B cell (primary cell): ENCODE results near the gene SEMA6C. TPM values are rescaled to one million over a fixed set of nuclear protein-coding genes. Genes with fewer than 3 reads are reported as not detected.

Experiments used
- ATAC-seq: fragments of 200-7000 bp; cut with Tn5 transposase; one replicate; pipeline ENCODE4 v1.10.0; 2021; ENCODE audit warnings: low read depth, mild to moderate bottlenecking, moderate number of reproducible peaks, moderate library complexity
- CTCF ChIA-PET: fragments of 350-600 bp; sonication (Branson Sonifier 250); formaldehyde crosslinking; loops from one replicate; lab custom pipeline; 2021; ENCODE audit warnings: antibody characterized with exemption, inconsistent platforms; lab: Charles Lee
- POLR2A ChIA-PET: fragments of 350-600 bp; sonication (Branson Sonifier 250); formaldehyde crosslinking; loops from one replicate; lab custom pipeline; 2021; ENCODE audit warnings: antibody characterized with exemption; lab: Charles Lee
- DNase-seq: peaks from one replicate; pipeline ENCODE4 v3.0.0; 2013
- H2AFZ ChIP-seq: 2 replicates; pipeline ENCODE4 v1.6.1; 2012; ENCODE audit warnings: mild to moderate bottlenecking, low read depth, low read length; ENCODE audit not compliant: insufficient read depth, poor library complexity, severe bottlenecking
- H3K27ac ChIP-seq, 2 donors: 1 replicate in 1 of 2; 2 replicates in 1 of 2; pipeline ENCODE4 v1.5.1; 2012 to 2013; ENCODE audit warnings: low read length in 2 of 2, mild to moderate bottlenecking in 2 of 2, moderate library complexity in 1 of 2
- H3K27me3 ChIP-seq, 4 experiments: fragments of 200-600 bp in 1 of 4; sonication (generic) in 1 of 4; replicated peaks in 1 of 4; 1 replicate in 2 of 4; 2 replicates in 2 of 4; pipeline versions ENCODE4 v1.6.1 to v1.7.0; 2013 to 2016; ENCODE audit warnings: low read length in 3 of 4, mild to moderate bottlenecking in 2 of 4, mixed read lengths in 1 of 4, moderate library complexity in 1 of 4; ENCODE audit not compliant: insufficient read depth in 4 of 4, control insufficient read depth in 3 of 4; ENCODE audit errors: control extremely low read depth in 1 of 4
- H3K36me3 ChIP-seq, 2 experiments: replicated peaks in 1 of 2; 1 replicate in 1 of 2; 2 replicates in 1 of 2; pipeline versions ENCODE4 v1.6.1 to v1.7.1; 2013; ENCODE audit warnings: low read length in 1 of 2; ENCODE audit not compliant: insufficient read depth in 2 of 2, control insufficient read depth in 1 of 2; ENCODE audit errors: control extremely low read depth in 1 of 2, extremely low read depth in 1 of 2
- H3K4me1 ChIP-seq, 2 donors: fragments of 200-600 bp in 1 of 2; sonication (generic) in 1 of 2; 1 replicate in 1 of 2; 2 replicates in 1 of 2; pipeline versions ENCODE4 v1.5.1 to v1.6.1; 2013 to 2017; ENCODE audit warnings: low read length in 2 of 2; ENCODE audit not compliant: control insufficient read depth in 2 of 2, insufficient read depth in 2 of 2
- H3K4me2 ChIP-seq: replicated peaks from 2 replicates; pipeline ENCODE3; 2012; ENCODE audit warnings: mild to moderate bottlenecking, low read depth, low read length; ENCODE audit not compliant: poor library complexity, severe bottlenecking
- H3K4me3 ChIP-seq, 5 experiments: fragments of 200-600 bp in 1 of 5; sonication (generic) in 1 of 5; 1 replicate in 3 of 5; 2 replicates in 2 of 5; pipeline versions ENCODE4 v1.5.1 to v1.7.0; 2011 to 2016; ENCODE audit warnings: low read length in 4 of 5, mild to moderate bottlenecking in 4 of 5, low read depth in 2 of 5, control low read depth in 1 of 5, moderate library complexity in 1 of 5; ENCODE audit not compliant: insufficient read depth in 1 of 5; ENCODE audit errors: control extremely low read depth in 1 of 5, extremely low read depth in 1 of 5
- H3K79me2 ChIP-seq: fragments of 200-600 bp; sonication (generic); one replicate; pipeline ENCODE4 v1.6.0; 2016; ENCODE audit warnings: low read length; ENCODE audit not compliant: control insufficient read depth, insufficient read depth
- H3K9ac ChIP-seq: fragments of 200-600 bp; sonication (generic); 2 replicates; pipeline ENCODE4 v1.6.1; 2017; ENCODE audit warnings: mild to moderate bottlenecking, low read length, moderate library complexity
- H3K9me3 ChIP-seq, 3 donors: one replicate each; pipeline versions ENCODE4 v1.6.1 to v1.7.1; 2013; ENCODE audit warnings: low read length in 2 of 3; ENCODE audit not compliant: control insufficient read depth in 2 of 3, insufficient read depth in 1 of 3; ENCODE audit errors: control extremely low read depth in 1 of 3
- H4K20me1 ChIP-seq: 2 replicates; pipeline ENCODE4 v1.6.0; 2012; ENCODE audit warnings: mild to moderate bottlenecking, low read length; ENCODE audit not compliant: insufficient read depth, control insufficient read depth, poor library complexity, severe bottlenecking
- H3K27ac Mint-ChIP-seq: one replicate; pipeline ENCODE4 v1.8.0; 2021; ENCODE audit warnings: mixed read lengths
- H3K27me3 Mint-ChIP-seq: one replicate; pipeline ENCODE4 v1.8.0; 2021; ENCODE audit warnings: mixed read lengths
- H3K4me1 Mint-ChIP-seq: one replicate; pipeline ENCODE4 v1.8.0; 2021; ENCODE audit warnings: mixed read lengths
- H3K4me3 Mint-ChIP-seq: one replicate; pipeline ENCODE4 v1.8.0; 2021; ENCODE audit warnings: mixed read lengths
- H3K9me3 Mint-ChIP-seq: one replicate; pipeline ENCODE4 v1.8.0; 2022; ENCODE audit warnings: mixed read lengths; ENCODE audit not compliant: insufficient read depth
- EZH2 ChIP-seq: IDR thresholded peaks from 2 replicates; pipeline ENCODE4 v1.6.1; 2012; ENCODE audit warnings: borderline replicate concordance, low read depth, mild to moderate bottlenecking, moderate library complexity, low read length; ENCODE audit not compliant: insufficient read depth, poor library complexity, severe bottlenecking
- WGBS: methylation state at CpG from one replicate; pipeline ENCODE4 v1.1.5; 2013; ENCODE audit warnings: missing lambda C conversion rate; ENCODE audit not compliant: insufficient coverage; 5-methylcytosine and 5-hydroxymethylcytosine counted together
- intact Hi-C: fragments of 100-400 bp; cut with micrococcal nuclease; formaldehyde crosslinking; loops from one replicate; pipeline ENCODE4 v1.10.0; 2022
- polyA plus RNA-seq: library from polyadenylated mRNA; depleted of rRNA; stranded (reverse); fragments of >200 nt; gene quantifications from 2 replicates; pipeline ENCODE4 v1.2.3, GENCODE V29; 2012
- total RNA-seq, 2 donors: library from RNA; stranded (reverse); fragments of 120-200 nt in 1 of 2; gene quantifications; 1 replicate in 1 of 2; 2 replicates in 1 of 2; pipeline versions ENCODE4 v1.2.3 to v1.2.4, GENCODE V29; 2013 to 2022
- TF ChIP-seq, protein P1 (sequence below): fragments of 200-600 bp; IDR thresholded peaks from one replicate; pipeline ENCODE4 v1.8.0; 2022; ENCODE audit warnings: antibody characterized with exemption, mild to moderate bottlenecking

The SEMA6C gene
- total and polyA plus RNA-seq, 2 donors (not counting 1 experiment from before 2014, with no cell fraction given), result 0.86 to 1.3 TPM

GRCh38 chr1:151192047-151192446 lies 45.6 kb upstream of the SEMA6C start:
- intact Hi-C loops, result no loop called here
- TF ChIP-seq, protein P1, sequence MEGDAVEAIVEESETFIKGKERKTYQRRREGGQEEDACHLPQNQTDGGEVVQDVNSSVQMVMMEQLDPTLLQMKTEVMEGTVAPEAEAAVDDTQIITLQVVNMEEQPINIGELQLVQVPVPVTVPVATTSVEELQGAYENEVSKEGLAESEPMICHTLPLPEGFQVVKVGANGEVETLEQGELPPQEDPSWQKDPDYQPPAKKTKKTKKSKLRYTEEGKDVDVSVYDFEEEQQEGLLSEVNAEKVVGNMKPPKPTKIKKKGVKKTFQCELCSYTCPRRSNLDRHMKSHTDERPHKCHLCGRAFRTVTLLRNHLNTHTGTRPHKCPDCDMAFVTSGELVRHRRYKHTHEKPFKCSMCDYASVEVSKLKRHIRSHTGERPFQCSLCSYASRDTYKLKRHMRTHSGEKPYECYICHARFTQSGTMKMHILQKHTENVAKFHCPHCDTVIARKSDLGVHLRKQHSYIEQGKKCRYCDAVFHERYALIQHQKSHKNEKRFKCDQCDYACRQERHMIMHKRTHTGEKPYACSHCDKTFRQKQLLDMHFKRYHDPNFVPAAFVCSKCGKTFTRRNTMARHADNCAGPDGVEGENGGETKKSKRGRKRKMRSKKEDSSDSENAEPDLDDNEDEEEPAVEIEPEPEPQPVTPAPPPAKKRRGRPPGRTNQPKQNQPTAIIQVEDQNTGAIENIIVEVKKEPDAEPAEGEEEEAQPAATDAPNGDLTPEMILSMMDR, result no peak
- TF ChIP-seq EZH2, result no peak
- ChIA-PET POLR2A (no interaction called here), CTCF (interaction anchor here (0.7 to 0.9 kb wide), 2 partner anchors 21 to 24 kb away, joined by 3 to 5 read pairs; no protein-coding TSS in a partner anchor)
- ATAC-seq (no peak), DNase-seq (no peak)
- Histone ChIP-seq H3K79me2 (peaks cover 29% of the 10 kb centered on the region), H4K20me1 (no peaks in the 10 kb centered on the region), H3K27me3 (peaks cover 0 to 2% (median 0%) of the 10 kb centered on the region in 4 experiments), H2AFZ (no peak overlapping the region), H3K36me3 (no peaks in the 10 kb centered on the region), H3K9ac (no peak overlapping the region), H3K4me2 (no peak overlapping the region), H3K4me1 (peaks cover 13 to 22% of the 10 kb centered on the region in 2 donors), H3K27ac (no peak overlapping the region), H3K9me3 (no peaks in the 10 kb centered on the region), H3K4me3 (no peak overlapping the region)
- Mint-ChIP-seq H3K4me1 (peaks cover 26% of the 10 kb centered on the region), H3K27me3 (no peaks in the 10 kb centered on the region), H3K4me3 (no peak overlapping the region), H3K9me3 (no peaks in the 10 kb centered on the region), H3K27ac (no peak overlapping the region)
- WGBS, result 68% methylated on average over 3 of the region's 7 CpGs

DNA sequence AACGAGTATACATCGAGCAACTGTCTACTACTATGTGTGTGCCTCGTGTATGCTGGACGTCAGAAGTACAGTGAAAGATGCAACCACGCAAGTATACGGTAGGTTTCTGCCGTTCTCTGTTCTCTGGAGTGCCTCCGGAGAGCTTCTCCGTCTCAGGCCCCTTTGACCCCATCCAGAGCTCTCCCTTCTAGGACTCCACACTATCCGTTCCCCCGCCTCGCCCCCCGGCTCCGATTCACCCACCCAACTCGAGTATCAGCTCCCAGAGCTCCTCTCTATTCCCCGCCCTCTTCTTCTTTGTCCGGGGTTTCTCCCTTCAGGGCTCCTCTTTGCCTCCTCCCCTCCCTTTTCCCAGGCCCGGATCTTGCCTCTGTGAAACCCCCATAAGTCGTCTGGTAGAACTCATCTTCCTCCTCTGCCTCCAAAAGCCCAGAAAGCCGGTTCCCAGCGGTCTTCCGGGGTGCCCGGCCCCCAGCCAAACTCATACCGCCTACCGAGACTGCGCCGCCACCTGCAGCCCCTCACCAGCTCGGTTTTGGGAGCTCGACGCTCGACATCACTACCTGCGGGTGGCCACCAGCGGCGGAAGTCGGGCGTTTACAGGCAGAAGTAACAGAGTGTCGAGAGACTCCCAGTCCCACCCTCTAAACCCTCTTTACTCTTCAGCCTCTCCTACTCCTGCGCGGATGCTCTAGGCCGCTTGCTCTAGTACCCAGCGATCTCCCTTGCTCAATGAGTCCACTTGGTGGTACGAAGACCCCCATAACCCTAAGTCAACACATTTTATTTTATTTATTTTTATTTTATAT lies 43.4 kb upstream of the SEMA6C start, which contains the start of gene VPS72:
Gene VPS72, minus strand, starts transcription at position 561 of the 809 bp plus-strand sequence. Its CDS starts 76 bp downstream, at position 485.
- H3K4me1 Mint-ChIP-seq, result peaks cover 26% of the 10 kb centered on the region
- H3K27ac Mint-ChIP-seq, result peak within 1 kb of the TSS; percentile 95
- ATAC-seq, result peak; percentile 91

More for the DNA sequence above, 43.4 kb upstream of the SEMA6C start, which contains the start of gene VPS72:
- peak within 1 kb of the TSS; percentile 96 for H3K4me3 Mint-ChIP-seq
- TF ChIP-seq, protein P1, result no peak
- no peak for TF ChIP-seq EZH2
- peaks cover 32% of the 10 kb centered on the region for H3K79me2 ChIP-seq
- CTCF ChIA-PET, result interaction anchor here (0.6 to 1.6 kb wide), 11 partner anchors 12 to 627 kb away, joined by 3 to 7 read pairs (median 3); partner anchors contain the start of genes PI4KB, PSMD4 and TMOD4
- peak within 1 kb of the TSS; percentile 91 for H2AFZ ChIP-seq
- no peaks in the 10 kb centered on the region for H3K9me3 Mint-ChIP-seq
- H3K27ac ChIP-seq, result peak within 1 kb of the TSS; percentile 75 to 91
- H4K20me1 ChIP-seq, result no peaks in the 10 kb centered on the region
- peak; percentile 91 for DNase-seq
- intact Hi-C loops, result loop anchor here (1.0 to 2.0 kb wide), 4 partner anchors 9 to 209 kb away; partner anchors contain the start of genes LYSMD1, PSMB4 and RFX5
- H3K4me2 ChIP-seq, result peak within 1 kb of the TSS; percentile 81
- POLR2A ChIA-PET, result interaction anchor here (0.6 to 2.2 kb wide), 8 partner anchors 9 to 826 kb away, joined by 3 to 8 read pairs (median 4); partner anchors contain the start of genes LYSMD1, PIP5K1A, POGZ and RPRD2
- H3K9ac ChIP-seq, result peak within 1 kb of the TSS; percentile 89
- peaks cover 13 to 22% of the 10 kb centered on the region in 2 donors for H3K4me1 ChIP-seq
- H3K4me3 ChIP-seq, result peak within 1 kb of the TSS; percentile 55 to 92 (median 86)
- H3K27me3 Mint-ChIP-seq, result no peaks in the 10 kb centered on the region
- H3K36me3 ChIP-seq, result peaks cover 4 to 9% of the 10 kb centered on the region in 2 experiments
- WGBS, result 1% methylated on average over 37 of the region's 42 CpGs
- H3K9me3 ChIP-seq, result no peaks in the 10 kb centered on the region
- no peaks in the 10 kb centered on the region for H3K27me3 ChIP-seq
